Psoas muscle (tissue), 8 donors: ENCODE data around the gene GNAT1. TPM values are rescaled to one million over a fixed set of nuclear protein-coding genes. Genes with fewer than 3 reads are reported as not detected.
"Not testable (repeated sequence)": the region's sequence is repeated elsewhere in the genome, so short reads cannot be mapped to it uniquely, and the experiment has no call there.

ENCODE experiments used
- ATAC-seq, 4 donors: fragments of 200-7000 bp; cut with Tn5 transposase; one replicate each; pipeline ENCODE4 v1.9.1; 2020; ENCODE audit warnings: moderate library complexity in 3 of 4, mild to moderate bottlenecking in 2 of 4
- DNase-seq, 2 donors: peaks; one replicate each; pipeline ENCODE4 v3.0.0-alpha.2; 2020
- H3K27ac ChIP-seq: fragments of 200-600 bp; one replicate; pipeline ENCODE4 v1.8.0; 2022
- H3K27me3 ChIP-seq, 3 donors: fragments of 200-600 bp in 1 of 3; one replicate each; pipeline versions ENCODE4 v1.6.1 to v1.8.0; 2013 to 2022; ENCODE audit warnings: low read length in 2 of 3, mild to moderate bottlenecking in 2 of 3, moderate library complexity in 1 of 3; ENCODE audit not compliant: insufficient read depth in 3 of 3
- H3K36me3 ChIP-seq, 2 donors: fragments of 200-600 bp in 1 of 2; one replicate each; pipeline versions ENCODE4 v1.6.1 to v1.8.0; 2013 to 2022; ENCODE audit warnings: low read depth in 1 of 2, mild to moderate bottlenecking in 1 of 2, moderate library complexity in 1 of 2; ENCODE audit not compliant: insufficient read depth in 1 of 2
- H3K4me1 ChIP-seq: fragments of 200-600 bp; one replicate; pipeline ENCODE4 v1.8.0; 2022
- H3K4me3 ChIP-seq: fragments of 200-600 bp; one replicate; pipeline ENCODE4 v1.8.0; 2022; ENCODE audit warnings: mild to moderate bottlenecking
- H3K9me3 ChIP-seq: fragments of 200-600 bp; one replicate; pipeline ENCODE4 v1.8.0; 2022
- CTCF ChIP-seq: fragments of 200-600 bp; IDR thresholded peaks from one replicate; pipeline ENCODE4 v1.8.0; 2022; ENCODE audit warnings: antibody characterized with exemption
- WGBS, 3 donors: extraction: QIAGEN DNeasy Blood & Tissue Kit; methylation state at CpG; one replicate each; pipeline versions ENCODE4 v1.1.6 to v1.1.7; 2013; 5-methylcytosine and 5-hydroxymethylcytosine counted together
- intact Hi-C, 2 donors: fragments of 100-400 bp; cut with DNase I; formaldehyde crosslinking; loops; one replicate each; pipeline versions ENCODE4 v1.11.0 to v1.14.2; 2022
- polyA plus RNA-seq, 3 donors: library from polyadenylated mRNA; stranded (reverse); fragments of 200-250 nt; gene quantifications; one replicate each; pipeline ENCODE4 v1.2.3, GENCODE V29; 2013
- total RNA-seq, 4 donors: library from RNA; stranded (reverse); fragmentation: NEBNext Ultra II Directional in 2 of 4; extraction: Animal tissue kit (Norgen Biotek cat#: 25700) in 2 of 4; gene quantifications; one replicate each; pipeline versions ENCODE4 v1.2.1 to v1.2.4, GENCODE V29; 2021 to 2023
- donor health status: healthy with polysubstance abuse.
- donor health status: DM: no; HTN: no; CAD: no; lungs with moderate emphysema.
- donor health status: Bipolar disorder and iron deficiency.
- donor health status: healthy.
- donor health status: DM: yes; HTN: yes; CAD: no.
- donor health status: DM: no; HTN: no; CAD: no.
- donor health status: DM: no; HTN: no; CAD: no.
- donor health status: DM: yes; HTN: yes; CAD: no.

Gene GNAT1
- total and polyA plus RNA-seq, 7 donors = not detected

- no peak for TF ChIP-seq CTCF
- peak in 1 of 4 donors; percentile 24 for ATAC-seq
- Histone ChIP-seq H3K27ac (peak overlapping the region; percentile 36), H3K36me3 (no peaks in the 10 kb centered on the region), H3K9me3 (no peaks in the 10 kb centered on the region), H3K4me1 (peaks cover 18% of the 10 kb centered on the region), H3K27me3 (peaks cover 0 to 3% (median 0%) of the 10 kb centered on the region in 3 donors), H3K4me3 (no peak overlapping the region)
- intact Hi-C loops = no loop called here
- WGBS, 3 donors = 58 to 74% (median 66%) methylated on average over 16 to 17 of the region's 17 CpGs
- no peak for DNase-seq
These were observed 16.1 kb downstream of the GNAT1 start for GRCh38 chr3:50207359-50208042.

GRCh38 chr3:50208677-50209344 lies 17.4 kb downstream of the GNAT1 start:
- WGBS, 3 donors = 59 to 68% (median 61%) methylated on average over 14 of the region's 14 CpGs
- intact Hi-C loops = no loop called here
- Histone ChIP-seq H3K27me3 (no peaks in the 10 kb centered on the region), H3K4me1 (peaks cover 24% of the 10 kb centered on the region), H3K4me3 (no peak overlapping the region), H3K9me3 (no peaks in the 10 kb centered on the region), H3K36me3 (no peaks in the 10 kb centered on the region), H3K27ac (no peak overlapping the region)
- no peak for DNase-seq
- no peak for ATAC-seq
- no peak for TF ChIP-seq CTCF

GRCh38 chr3:50210176-50210509 lies 18.7 kb downstream of the GNAT1 start:
- intact Hi-C loops = no loop called here
- Histone ChIP-seq H3K9me3 (no peaks in the 10 kb centered on the region), H3K4me3 (no peak overlapping the region), H3K27ac (no peak overlapping the region), H3K36me3 (no peaks in the 10 kb centered on the region), H3K4me1 (peaks cover 24% of the 10 kb centered on the region), H3K27me3 (no peaks in the 10 kb centered on the region)
- DNase-seq (no peak), ATAC-seq (no peak)
- TF ChIP-seq CTCF = no peak
- WGBS, 3 donors = 84 to 88% (median 86%) methylated on average over 5 of the region's 5 CpGs

- intact Hi-C loops = no loop called here
- no peaks in the 10 kb centered on the region for H3K36me3 ChIP-seq
- H3K27me3 ChIP-seq = no peaks in the 10 kb centered on the region
- DNase-seq (no peak), ATAC-seq (no peak)
- 70 to 85% (median 70%) methylated on average over 13 of the region's 13 CpGs for WGBS, 3 donors
- H3K4me1 ChIP-seq = peaks cover 22% of the 10 kb centered on the region
- TF ChIP-seq CTCF = no peak
- H3K9me3 ChIP-seq = no peaks in the 10 kb centered on the region
- H3K4me3 ChIP-seq = no peak overlapping the region
- no peak overlapping the region for H3K27ac ChIP-seq
These were observed 19.3 kb downstream of the GNAT1 start for GRCh38 chr3:50210510-50211367.

GRCh38 chr3:50211368-50211717 lies 19.9 kb downstream of the GNAT1 start:
- H3K4me3 ChIP-seq, DNase-seq, H3K27me3 ChIP-seq, H3K9me3 ChIP-seq, H3K27ac ChIP-seq, intact Hi-C loops, ATAC-seq, H3K36me3 ChIP-seq: not testable (repeated sequence)
- WGBS, 3 donors = 72 to 92% (median 73%) methylated on average over 5 of the region's 5 CpGs
- peaks cover 18% of the 10 kb centered on the region for H3K4me1 ChIP-seq
